HG03060 (cell line): ENCODE results near the gene SFXN4.
"Not testable (repeated sequence)": the region's sequence is repeated elsewhere in the genome, so short reads cannot be mapped to it uniquely, and the experiment has no call there.

Source experiments
- ATAC-seq: cut with Tn5 transposase; IDR thresholded peaks from one replicate; pipeline ENCODE4 v1.9.1; 2021; ENCODE audit warnings: low read depth, moderate number of reproducible peaks; ENCODE audit not compliant: unreplicated experiment

Gene SFXN4

DNA sequence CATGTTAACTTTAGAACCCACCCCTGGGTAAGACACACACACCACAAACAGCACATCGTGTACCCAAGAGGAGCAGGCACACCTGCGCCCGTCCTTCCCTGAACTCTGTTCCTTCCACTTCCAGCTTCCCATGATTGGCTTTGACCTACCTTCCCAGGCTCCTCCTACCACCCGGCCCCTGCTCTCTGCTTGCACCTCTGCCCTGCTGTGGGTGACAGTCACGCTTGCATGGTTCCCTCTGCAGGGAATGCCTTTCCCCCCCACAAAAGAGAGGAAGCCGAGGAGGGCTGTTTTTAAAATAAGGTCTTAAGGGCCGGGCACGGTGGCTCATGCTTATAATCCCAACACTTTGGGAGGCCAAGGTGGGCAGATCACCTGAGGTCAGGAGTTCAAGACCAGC is 16.4 kb downstream of the SFXN4 start:
- no peak for ATAC-seq

DNA sequence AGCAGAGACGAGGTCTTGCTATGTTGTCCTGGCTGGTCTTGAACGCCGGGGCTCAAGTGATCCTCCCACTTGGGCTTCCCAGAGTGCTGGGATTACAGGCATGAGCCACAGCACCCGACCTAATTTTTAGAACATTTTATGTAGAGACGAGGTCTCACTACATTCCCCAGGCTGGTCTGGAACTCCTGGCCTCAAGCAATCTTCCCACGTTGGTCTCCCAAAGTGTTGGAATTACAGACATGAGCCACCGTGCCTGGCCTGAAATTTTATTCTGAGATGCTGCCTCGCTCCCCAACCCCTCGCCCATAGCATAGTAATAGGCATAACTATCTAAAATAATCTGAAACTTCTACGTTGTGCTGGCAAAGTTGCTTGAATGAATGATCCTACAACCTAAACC is 21.9 kb downstream of the SFXN4 start:
- no peak for ATAC-seq

DNA sequence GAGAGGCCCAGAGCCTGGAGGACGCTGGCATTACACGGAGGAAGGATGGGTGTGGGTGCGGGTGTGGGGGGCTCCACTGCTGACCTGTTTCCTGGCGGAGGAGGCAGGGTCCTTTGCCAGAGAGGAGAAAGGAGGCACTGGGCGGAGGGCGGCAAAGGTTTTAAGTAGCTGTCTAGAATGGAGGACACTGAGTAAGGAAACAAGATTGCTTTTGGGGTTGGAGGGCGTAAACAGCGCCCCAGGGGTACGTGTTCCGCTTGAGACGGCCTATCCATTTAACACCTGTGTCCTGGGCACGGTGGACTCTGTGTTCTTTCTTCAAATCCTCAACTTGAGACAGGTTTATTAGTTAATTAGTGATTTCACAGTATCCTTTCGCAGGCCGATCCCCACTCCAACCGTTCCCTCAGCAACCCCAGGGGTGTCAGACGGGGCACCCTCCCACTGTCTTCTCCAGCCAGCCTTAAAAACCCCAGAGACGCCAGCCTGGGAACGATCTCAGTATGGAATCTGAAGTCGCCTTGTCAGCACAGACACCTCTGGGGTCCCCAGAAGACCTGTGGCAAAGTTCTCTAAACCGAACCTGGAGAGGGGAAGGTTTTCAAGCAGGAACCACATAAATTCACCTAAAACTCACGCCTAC is 24.8 kb downstream of the SFXN4 start:
- ATAC-seq: no peak

DNA sequence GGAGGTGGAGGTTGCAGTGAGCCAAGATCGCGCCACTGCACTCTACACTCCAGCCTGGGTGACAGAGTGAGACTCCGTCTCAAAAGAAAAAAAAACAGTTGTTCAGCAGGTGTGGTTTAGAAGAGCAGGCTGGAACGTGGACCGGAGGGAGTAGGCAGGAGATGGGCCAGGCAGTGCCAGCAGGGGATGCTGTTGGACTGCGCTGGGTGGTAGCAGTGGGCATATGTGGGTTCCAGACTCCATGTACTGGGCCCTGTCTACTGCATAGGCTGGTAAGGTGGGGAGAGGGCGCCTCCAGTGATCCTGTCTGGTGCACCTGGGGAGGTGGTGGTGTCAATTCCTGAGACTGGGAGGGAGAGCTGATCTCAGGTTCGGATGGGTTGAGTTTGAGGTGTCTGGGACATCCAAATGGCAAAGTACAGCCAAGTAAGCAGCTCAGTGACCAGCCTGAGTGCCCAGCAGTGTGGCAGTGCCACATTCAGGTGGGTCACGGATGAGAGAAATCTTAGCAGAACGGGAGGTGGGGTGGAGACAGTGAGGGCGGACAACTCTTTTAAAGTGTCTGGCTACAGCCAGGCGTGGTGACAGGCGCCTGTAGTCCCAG is 25.9 kb downstream of the SFXN4 start:
- no peak for ATAC-seq

DNA sequence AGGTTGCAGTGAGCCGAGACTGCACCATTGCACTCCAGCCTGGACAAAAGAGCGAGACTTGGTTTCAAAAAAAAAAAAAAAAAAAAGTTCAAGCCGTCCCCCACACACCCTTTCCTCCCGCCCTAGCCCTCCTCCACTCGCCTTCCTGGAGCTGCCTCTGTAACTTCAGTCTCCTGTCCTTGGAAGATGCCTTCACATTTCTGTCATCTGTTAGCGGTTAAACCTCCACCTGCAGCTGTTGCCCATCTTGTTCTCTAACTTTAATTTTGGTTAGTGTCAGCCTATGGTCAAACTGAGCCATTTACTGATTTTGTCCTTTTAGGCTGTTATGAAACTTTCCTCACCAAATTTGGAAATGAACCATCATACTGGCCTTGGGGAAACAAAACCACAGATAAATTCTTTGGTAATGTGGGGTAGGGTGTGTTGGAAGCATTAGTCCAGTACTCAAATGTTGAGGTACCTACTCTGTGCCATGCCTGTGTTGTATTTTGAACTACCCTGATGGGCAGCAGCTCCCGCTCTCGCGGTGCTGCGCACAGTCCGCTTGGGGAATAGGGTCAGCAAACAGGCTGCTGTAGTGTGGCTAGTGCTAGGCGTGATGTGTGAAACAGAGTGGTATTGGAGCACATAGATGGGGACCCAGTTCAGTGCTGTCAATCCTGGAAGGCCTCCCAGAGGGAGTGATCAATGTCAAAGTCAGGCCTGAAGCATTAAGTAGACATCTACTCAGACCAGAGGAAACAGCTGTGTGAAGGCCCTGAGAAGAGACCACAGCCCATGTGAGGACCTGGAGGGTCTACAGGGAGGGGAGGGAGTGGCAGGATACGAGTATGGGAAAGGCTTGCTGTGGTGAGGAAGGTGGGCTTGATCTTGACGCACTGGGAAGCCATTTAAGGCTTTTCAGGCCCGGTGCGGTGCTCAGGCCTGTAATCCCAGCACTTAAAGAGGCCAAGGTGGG is 26.9 kb downstream of the SFXN4 start:
- no peak for ATAC-seq

DNA sequence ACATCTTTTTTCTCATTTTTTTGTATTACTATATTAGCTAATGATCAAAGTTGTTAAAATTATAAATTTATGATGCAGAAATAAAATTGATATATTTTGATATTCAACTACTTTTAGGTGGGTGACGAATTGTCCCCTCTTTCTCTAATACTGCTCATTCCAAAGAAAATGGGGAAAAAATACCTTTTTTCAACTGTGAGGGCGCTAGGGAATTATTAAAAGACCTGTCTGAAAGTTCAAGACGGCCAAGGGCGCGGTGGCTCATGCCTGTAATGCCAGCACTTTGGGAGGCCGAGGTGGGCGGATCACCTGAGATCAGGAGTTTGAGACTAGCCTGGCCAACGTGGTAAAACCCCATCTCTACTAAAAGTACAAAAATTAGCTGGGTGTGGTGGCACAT is 27.6 kb downstream of the SFXN4 start:
- ATAC-seq: not testable (repeated sequence)

DNA sequence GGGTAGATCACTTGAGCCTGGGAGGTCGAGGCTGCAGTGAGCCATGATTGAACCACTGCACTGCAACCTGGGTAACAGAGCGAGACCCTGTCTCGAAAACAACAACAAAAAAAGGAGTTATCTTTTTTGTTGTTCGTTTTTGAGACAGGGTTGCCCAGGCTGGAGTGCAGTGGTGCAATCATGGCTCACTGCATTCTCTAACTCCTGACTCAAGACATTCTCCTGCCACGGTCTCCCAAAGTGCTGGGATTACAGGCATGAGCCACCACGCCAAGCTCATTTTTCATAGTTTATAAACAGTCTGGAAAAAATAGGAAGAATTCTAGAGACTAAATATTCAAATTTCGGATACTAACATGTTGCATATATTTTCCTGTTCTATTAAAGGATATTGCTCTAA is 29.4 kb downstream of the SFXN4 start:
- ATAC-seq: no peak

DNA sequence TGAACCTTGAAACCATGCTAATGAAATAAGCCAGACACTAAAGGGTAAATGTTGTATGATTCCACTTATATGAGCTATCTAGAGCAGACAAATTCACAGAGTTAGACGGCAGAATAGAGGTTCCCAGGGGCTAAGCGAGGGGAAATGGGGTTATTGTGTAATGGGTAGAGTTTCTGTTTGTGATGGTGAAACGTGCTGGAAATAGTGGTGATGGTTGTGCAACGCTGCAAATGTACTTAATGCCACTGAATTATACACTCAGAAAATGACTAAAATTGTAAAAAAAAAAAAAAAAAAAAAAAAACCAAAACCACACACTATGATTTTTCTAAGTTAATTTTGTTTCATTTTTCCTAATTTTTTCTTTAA is 30.0 kb downstream of the SFXN4 start:
- ATAC-seq: no peak

DNA sequence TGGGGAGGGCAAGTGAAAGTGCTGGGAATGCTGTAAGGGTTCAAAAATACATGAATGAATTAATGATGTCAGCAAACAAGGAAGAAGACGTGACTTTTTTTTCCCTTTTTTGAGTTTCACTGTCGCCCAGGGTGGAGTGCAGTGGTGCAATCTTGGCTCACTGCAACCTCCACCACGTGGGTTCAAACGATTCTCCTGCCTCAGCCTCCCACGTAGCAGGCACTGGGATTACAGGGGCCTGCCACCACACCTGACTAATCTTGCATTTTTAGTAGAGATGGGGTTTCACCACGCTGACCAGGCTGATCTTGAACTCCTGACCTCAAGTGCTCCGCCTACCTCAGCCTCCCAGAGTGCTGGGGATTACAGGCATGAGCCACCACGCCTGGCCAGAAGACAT is 31.6 kb downstream of the SFXN4 start:
- no peak for ATAC-seq

DNA sequence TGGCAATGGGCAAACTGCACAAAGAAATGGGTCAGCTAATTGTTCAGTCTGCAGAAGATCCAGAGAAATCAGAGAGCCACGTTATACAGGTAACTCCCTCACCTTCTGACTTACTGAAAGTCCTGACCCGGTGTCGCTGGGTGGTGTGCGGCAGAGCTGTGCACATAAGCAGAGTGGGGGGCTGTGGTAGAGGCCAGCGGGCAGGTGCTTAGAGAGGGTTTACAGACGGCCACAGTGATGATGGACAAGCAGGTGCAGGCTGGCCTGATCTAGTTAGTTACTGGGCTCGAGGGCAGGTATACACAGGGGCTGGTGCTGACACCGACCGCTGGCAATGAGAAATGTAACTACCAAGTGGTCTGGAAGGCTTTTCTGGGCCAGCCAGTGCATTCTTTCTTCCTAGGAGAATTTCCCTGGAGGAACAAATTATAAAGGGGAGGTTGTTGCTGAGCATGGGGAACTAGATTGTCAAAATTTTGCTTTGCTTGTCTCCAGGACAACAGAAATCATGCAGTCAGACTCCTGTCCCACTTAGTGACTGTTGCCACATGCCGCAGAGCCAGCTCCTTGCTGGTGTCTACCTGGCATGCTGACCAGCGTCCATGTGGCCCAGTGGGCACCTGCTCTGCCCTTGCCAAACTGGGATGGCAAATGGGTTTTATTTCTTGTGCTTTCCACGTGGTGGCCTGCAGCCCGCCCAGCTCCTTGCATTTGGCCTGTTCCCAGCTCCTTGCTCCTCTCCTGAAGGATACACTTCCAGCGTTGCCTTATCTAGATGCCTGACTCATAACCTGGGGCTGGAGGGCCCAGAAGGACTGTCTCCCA is 32.8 kb downstream of the SFXN4 start:
- no peak for ATAC-seq

DNA sequence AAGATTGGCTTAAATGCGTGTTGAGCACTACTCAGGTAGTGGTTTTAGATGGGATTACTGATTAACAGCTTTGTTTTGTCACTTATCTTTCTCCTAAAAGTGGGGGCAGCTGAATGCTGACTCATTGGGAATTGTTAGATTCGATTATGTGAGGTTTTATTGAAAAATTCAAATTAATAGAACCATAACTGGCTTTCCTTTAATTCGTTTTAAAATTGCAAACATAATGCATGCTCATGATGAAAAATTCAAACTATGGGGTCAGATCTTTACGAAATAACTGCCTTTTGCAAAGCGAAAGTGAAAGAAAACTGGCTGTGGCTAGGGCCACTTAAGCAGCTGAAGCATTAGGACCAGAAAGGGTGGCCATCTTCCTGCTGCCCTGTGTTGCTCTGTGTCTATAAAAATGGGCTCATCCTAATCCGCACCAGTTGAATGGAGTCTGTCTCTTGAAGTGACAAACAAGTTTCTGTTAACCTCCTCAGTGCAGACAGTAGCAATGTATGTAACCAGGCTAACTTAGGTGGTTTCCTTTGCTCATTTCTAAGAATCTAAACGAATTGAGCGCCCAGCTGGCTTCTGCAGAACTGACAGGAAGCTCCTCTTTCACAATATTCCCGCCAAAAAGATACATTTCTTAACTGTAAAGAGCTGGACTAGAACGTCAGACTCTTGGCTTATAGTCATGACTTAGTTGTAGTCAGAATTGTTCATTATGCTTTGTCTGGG is 33.8 kb downstream of the SFXN4 start:
- no peak for ATAC-seq

DNA sequence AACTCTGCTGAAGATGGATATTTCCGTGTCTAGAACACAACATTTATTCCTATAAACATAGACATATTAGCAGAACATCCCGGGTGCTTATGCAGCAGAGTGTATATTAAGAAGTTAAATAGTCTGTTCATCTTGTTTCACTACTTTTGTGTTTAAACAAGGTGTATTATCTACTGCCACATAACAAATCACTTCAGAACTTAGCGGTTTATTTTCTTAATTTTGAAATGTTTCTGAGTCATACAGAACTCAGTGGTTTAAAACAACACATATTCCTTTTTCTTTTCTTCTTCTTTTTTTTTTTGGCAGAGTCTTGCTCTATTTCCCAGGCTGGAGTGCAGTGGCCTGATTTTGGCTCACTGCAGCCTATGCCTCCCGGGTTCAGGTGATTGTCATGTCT is 35.8 kb downstream of the SFXN4 start:
- no peak for ATAC-seq

DNA sequence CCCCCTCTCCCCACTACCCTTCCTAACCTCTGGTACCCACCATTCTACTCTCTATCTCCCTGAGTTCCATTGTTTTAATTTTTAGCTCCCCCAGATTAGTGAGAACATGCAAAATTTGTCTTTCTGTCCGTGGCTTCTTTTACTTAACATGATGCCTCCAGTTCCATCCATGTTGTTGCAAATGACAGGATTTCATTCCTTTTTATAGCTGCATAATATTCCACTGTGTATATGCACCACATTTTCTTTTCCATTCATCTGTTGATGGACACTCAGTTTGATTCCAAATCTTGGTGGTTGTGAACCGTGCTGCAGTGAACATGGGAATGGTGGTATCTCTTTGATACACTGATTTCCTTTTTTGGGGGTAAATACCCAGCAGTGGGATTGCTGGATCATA is 39.6 kb downstream of the SFXN4 start:
- ATAC-seq: no peak

DNA sequence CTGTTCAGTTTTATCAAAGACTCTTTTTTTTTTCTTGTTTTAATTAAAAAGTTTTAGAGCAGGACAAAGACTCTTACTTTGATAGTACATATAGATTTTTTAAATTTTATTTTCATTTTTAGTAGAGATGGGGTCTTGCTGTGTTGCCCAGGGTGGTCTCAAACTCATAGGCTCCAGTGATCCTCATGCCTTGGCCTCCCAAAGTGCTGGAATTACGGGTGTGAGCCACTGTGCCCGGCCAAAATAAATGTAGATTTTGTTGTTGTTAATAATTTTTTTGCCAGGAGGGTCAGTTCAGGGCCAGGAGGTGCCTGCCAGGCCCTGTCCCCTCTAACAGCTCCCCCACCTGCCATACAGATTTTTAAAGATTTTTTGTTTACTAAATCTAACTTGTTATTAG is 44.6 kb downstream of the SFXN4 start:
- no peak for ATAC-seq

DNA sequence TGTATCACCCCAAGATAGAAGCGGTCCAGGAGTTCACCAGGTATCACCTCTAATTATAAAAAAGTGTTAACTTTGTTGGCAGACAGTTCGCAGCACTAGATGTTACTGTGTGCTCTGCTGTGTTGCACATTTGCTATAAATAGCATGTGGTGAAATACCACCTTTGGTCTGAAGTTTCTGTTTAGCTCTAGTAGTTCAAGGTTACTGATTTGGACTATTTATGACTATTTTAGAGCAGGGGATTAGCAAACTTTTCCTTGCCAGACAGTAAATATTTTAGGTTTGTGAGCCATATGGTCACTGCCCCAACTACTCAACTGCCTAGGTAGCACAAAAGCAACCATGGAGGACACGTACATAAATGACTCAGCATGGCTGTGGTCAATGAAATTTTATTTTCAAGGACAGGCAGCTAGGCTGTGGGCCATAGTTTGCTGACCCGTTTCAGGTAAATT is 45.1 kb downstream of the SFXN4 start:
- peak; percentile 89 for ATAC-seq

DNA sequence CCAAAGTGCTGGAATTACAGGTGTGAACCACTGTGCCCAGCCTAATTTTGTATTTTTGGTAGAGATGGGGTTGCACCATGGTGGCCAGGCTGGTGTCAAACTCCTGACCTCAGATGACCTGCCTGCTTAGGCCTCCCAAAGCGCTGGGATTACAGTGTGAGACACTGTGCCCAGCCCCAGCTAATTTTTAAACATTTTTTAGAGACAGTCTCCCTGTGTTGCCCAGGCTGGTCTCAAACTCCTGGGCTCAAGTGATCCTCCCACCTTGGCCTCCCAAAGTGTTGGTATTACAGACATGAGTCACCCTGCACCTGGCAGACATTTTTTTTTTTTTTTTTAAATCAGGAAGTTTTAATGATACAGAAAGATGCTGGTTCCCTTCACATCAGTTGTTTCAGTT is 46.1 kb downstream of the SFXN4 start:
- ATAC-seq: no peak

DNA sequence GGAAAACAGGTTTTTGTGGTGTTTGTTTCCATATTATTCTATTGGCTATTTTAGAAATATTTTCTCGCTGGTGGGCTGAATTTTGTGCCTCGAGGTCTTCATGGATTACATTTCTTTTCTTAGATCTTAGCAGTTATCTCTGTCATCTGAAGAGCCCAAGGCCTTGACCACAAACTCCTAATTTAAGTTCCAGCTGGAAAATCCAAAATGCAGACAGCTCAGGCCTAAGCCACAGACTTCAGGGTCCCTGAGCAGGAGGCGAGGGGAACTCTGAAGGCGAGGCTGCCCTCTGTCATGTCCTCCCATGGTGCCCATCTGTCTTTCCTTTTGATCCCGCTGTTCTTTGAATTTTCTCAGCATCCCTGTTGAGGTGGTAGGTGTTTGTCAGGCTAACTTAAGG is 47.3 kb downstream of the SFXN4 start:
- no peak for ATAC-seq

DNA sequence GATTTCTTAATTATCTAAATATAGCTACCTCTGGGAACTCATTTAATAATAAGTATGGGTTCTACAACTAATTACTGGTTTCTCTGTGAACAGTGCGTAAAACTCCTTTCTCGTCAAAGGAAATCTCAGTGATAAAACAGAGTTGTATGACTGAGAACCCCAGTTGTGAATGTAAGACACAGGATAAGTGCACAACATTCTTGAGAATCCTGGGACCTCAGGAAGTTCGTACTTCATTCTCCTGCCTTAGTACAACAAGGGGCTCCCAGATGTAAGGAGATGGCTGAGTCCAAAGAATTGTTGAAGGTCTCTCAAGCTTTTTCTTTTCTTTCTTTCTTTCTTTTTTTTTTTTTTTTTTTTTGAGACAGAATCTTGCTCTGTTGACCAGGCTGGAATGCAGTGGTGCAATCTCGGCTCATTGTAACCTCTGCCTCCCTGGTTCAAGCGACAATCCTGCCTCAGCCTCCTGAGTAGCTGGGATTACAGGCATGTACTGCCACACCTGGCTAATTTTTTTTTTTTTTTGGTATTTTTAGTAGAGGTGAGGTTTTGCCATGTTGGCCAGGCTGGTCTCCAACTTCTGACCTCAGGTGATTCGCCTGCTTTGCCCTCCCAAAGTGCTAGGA is 49.1 kb downstream of the SFXN4 start:
- no peak for ATAC-seq

DNA sequence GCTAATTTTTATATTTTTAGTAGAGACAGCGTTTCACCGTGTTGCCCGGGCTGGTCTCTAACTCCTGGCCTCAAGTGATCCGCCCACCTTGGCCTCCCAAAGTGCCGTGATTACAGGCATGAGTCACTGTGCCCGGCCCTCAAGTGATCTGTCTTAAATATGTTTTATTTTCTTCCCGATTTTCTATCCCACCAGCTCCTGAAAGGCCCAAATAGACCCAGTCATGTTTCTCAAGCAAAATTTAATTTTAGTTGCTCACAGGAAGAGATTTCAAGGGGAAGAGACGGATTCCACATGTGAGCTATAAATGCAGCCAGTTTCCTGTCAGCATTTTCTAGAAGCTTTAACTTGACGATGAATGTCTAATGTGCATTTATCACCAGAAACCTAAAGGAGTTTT is 49.6 kb downstream of the SFXN4 start:
- ATAC-seq: no peak
